WERI-Rb-1 (cell line): ENCODE results near the gene MTG1.

Experiments used
- DNase-seq: peaks from one replicate; pipeline ENCODE4 v3.0.0-alpha.2; 2020
- H3K27ac ChIP-seq: fragments of 250-450 bp; sonication (Bioruptor Pico); 2 replicates; pipeline ENCODE4 v1.5.1; 2020; ENCODE audit warnings: mild to moderate bottlenecking, moderate library complexity
- H3K27me3 ChIP-seq: fragments of 250-450 bp; sonication (Bioruptor Pico); 2 replicates; pipeline ENCODE4 v1.5.1; 2021; ENCODE audit warnings: mild to moderate bottlenecking, low read depth, moderate library complexity; ENCODE audit not compliant: insufficient read depth, severe bottlenecking
- H3K36me3 ChIP-seq: fragments of 250-450 bp; sonication (Bioruptor Pico); 2 replicates; pipeline ENCODE4 v1.5.1; 2020; ENCODE audit warnings: mild to moderate bottlenecking, moderate library complexity
- H3K4me3 ChIP-seq: 2 replicates; pipeline ENCODE4 v1.5.1; 2011; ENCODE audit warnings: low read depth, mild to moderate bottlenecking, control low read depth, low read length
- H3K9me3 ChIP-seq: fragments of 250-450 bp; sonication (Bioruptor Pico); 2 replicates; pipeline ENCODE4 v1.5.1; 2021; ENCODE audit warnings: mild to moderate bottlenecking, moderate library complexity; ENCODE audit not compliant: severe bottlenecking
- TF ChIP-seq, protein P1 (sequence below): IDR thresholded peaks from 2 replicates; pipeline ENCODE4 v1.5.1; 2011; ENCODE audit warnings: low read depth, mild to moderate bottlenecking, control low read depth, inconsistent platforms, low read length

The MTG1 gene

DNA sequence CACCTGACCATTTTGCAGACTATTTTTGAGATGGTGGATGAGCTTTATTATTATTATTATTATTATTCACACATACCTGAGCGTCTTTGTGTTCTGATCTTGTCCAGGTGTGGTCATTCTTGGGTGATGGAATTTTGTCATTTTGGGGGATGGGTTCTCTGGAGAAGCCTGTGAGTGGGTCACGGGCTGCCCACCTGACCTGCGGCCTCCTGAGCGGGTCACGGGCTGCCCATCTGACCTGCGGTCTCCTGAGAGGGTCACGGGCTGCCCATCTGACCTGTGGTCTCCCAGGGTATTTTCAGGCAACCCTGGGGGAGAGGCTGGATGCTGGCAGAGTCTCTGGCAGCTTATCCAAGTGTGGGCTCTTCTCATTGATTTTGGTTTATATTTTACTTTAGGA is 67.1 kb downstream of the MTG1 start:
- H3K9me3 ChIP-seq = no peaks in the 10 kb centered on the region
- TF ChIP-seq, protein P1, sequence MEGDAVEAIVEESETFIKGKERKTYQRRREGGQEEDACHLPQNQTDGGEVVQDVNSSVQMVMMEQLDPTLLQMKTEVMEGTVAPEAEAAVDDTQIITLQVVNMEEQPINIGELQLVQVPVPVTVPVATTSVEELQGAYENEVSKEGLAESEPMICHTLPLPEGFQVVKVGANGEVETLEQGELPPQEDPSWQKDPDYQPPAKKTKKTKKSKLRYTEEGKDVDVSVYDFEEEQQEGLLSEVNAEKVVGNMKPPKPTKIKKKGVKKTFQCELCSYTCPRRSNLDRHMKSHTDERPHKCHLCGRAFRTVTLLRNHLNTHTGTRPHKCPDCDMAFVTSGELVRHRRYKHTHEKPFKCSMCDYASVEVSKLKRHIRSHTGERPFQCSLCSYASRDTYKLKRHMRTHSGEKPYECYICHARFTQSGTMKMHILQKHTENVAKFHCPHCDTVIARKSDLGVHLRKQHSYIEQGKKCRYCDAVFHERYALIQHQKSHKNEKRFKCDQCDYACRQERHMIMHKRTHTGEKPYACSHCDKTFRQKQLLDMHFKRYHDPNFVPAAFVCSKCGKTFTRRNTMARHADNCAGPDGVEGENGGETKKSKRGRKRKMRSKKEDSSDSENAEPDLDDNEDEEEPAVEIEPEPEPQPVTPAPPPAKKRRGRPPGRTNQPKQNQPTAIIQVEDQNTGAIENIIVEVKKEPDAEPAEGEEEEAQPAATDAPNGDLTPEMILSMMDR = no peak

GRCh38 chr10:133461841-133462240 is 67.9 kb downstream of the MTG1 start:
- DNase-seq = no peak
- TF ChIP-seq, protein P1 = no peak
- Histone ChIP-seq H3K27me3 (no peaks in the 10 kb centered on the region), H3K9me3 (no peaks in the 10 kb centered on the region), H3K27ac (no peak overlapping the region), H3K36me3 (no peaks in the 10 kb centered on the region), H3K4me3 (no peak overlapping the region)

More for the DNA sequence above, 67.1 kb downstream of the MTG1 start:
- no peak overlapping the region for H3K27ac ChIP-seq
- no peak overlapping the region for H3K4me3 ChIP-seq
- H3K36me3 ChIP-seq = no peaks in the 10 kb centered on the region
- H3K27me3 ChIP-seq = no peaks in the 10 kb centered on the region
- no peak for DNase-seq

- Histone ChIP-seq H3K4me3 (no peak overlapping the region), H3K27me3 (no peaks in the 10 kb centered on the region), H3K36me3 (no peaks in the 10 kb centered on the region), H3K9me3 (no peaks in the 10 kb centered on the region), H3K27ac (no peak overlapping the region)
- TF ChIP-seq, protein P1 = no peak
- no peak for DNase-seq
Observed at GRCh38 chr10:133462512-133463305, 68.8 kb downstream of the MTG1 start.

DNA sequence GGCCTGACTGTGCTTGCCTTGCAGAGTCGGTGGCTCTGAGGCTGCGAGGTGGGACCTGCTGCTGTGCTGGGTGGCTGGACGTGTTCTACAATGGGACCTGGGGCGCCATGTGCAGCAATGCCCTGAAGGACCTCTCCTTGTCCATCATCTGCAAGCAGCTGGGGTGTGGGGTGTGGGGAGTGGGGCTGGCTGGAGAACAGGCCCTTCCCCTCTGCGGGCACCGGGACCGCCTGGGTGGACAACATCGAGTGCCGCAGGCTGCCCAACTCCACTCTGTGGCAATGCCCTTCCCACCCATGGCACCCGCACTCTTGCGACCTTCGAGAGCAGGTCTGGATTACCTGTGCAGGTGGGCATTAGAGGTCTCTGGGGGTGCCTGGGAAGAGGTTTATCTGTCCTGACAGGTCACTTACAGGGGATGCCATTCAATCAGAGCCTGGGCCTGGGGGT is 70.7 kb downstream of the MTG1 start:
- Histone ChIP-seq H3K27ac (no peak overlapping the region), H3K36me3 (no peaks in the 10 kb centered on the region), H3K27me3 (no peaks in the 10 kb centered on the region), H3K9me3 (no peaks in the 10 kb centered on the region), H3K4me3 (no peak overlapping the region)
- TF ChIP-seq, protein P1 = no peak
- DNase-seq = no peak

GRCh38 chr10:133465191-133465949 is 71.4 kb downstream of the MTG1 start:
- H3K27ac ChIP-seq = no peak overlapping the region
- TF ChIP-seq, protein P1 = no peak
- H3K27me3 ChIP-seq = no peaks in the 10 kb centered on the region
- no peak for DNase-seq
- no peaks in the 10 kb centered on the region for H3K9me3 ChIP-seq
- H3K36me3 ChIP-seq = no peaks in the 10 kb centered on the region
- no peak overlapping the region for H3K4me3 ChIP-seq
